SU-DHL-6 (cell line): Measurements from ENCODE around the gene WWOX.

ENCODE experiments used
- EZH2phosphoT487 ChIP-seq: fragments of 200-600 bp; sonication (generic), shearing (Covaris generic); conservative IDR thresholded peaks from 2 replicates; pipeline ENCODE4 v1.6.1; 2018; ENCODE audit warnings: mild to moderate bottlenecking, antibody characterized with exemption, low read length, moderate library complexity, mixed read lengths
- TF ChIP-seq, protein P1 (sequence below): fragments of 200-600 bp; sonication (generic); IDR thresholded peaks from one replicate; pipeline ENCODE4 v1.5.1; 2017; ENCODE audit warnings: antibody characterized with exemption, mild to moderate bottlenecking, low read length, moderate library complexity; ENCODE audit not compliant: insufficient read depth, poor library complexity, severe bottlenecking

GRCh38 chr16:78285437-78285922, 186.0 kb downstream of the WWOX start:
- TF ChIP-seq, protein P1, sequence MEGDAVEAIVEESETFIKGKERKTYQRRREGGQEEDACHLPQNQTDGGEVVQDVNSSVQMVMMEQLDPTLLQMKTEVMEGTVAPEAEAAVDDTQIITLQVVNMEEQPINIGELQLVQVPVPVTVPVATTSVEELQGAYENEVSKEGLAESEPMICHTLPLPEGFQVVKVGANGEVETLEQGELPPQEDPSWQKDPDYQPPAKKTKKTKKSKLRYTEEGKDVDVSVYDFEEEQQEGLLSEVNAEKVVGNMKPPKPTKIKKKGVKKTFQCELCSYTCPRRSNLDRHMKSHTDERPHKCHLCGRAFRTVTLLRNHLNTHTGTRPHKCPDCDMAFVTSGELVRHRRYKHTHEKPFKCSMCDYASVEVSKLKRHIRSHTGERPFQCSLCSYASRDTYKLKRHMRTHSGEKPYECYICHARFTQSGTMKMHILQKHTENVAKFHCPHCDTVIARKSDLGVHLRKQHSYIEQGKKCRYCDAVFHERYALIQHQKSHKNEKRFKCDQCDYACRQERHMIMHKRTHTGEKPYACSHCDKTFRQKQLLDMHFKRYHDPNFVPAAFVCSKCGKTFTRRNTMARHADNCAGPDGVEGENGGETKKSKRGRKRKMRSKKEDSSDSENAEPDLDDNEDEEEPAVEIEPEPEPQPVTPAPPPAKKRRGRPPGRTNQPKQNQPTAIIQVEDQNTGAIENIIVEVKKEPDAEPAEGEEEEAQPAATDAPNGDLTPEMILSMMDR, result no peak
- no peak for TF ChIP-seq EZH2phosphoT487
